HG03439 (cell line): Measurements from ENCODE around the gene CFAP299.
A peak's percentile ranks its signal among the peaks of the same experiment; 100 is the strongest.
"Not testable (repeated sequence)": the region's sequence is repeated elsewhere in the genome, so short reads cannot be mapped to it uniquely, and the experiment has no call there.

Source experiments
- ATAC-seq: cut with Tn5 transposase; IDR thresholded peaks from one replicate; pipeline ENCODE4 v1.9.1; 2021; ENCODE audit warnings: mild to moderate bottlenecking, moderate library complexity; ENCODE audit not compliant: unreplicated experiment

The CFAP299 gene

GRCh38 chr4:80335554-80336358, at the start of gene CFAP299:
CFAP299 (plus strand) TSS chr4:80335730.
- ATAC-seq: peak; percentile 98

GRCh38 chr4:80286451-80286850, 49.1 kb upstream of the CFAP299 start:
- ATAC-seq: no peak

- ATAC-seq: not testable (repeated sequence)
These were observed 44.9 kb upstream of the CFAP299 start for GRCh38 chr4:80290665-80291064.

GRCh38 chr4:80294206-80294605, 41.3 kb upstream of the CFAP299 start:
- no peak for ATAC-seq

GRCh38 chr4:80295336-80295735, 40.2 kb upstream of the CFAP299 start:
- no peak for ATAC-seq

- no peak for ATAC-seq
These were observed 39.7 kb upstream of the CFAP299 start for GRCh38 chr4:80295826-80296225.

- ATAC-seq: no peak
These were observed 33.6 kb upstream of the CFAP299 start for GRCh38 chr4:80301884-80302283.

GRCh38 chr4:80302616-80303223, 32.8 kb upstream of the CFAP299 start:
- ATAC-seq: no peak

GRCh38 chr4:80305466-80305865, 30.1 kb upstream of the CFAP299 start:
- ATAC-seq: no peak

GRCh38 chr4:80306260-80306659, 29.3 kb upstream of the CFAP299 start:
- no peak for ATAC-seq

- ATAC-seq: no peak
These were observed 28.3 kb upstream of the CFAP299 start for GRCh38 chr4:80307183-80307735.

GRCh38 chr4:80307774-80308465, 27.6 kb upstream of the CFAP299 start:
- ATAC-seq: no peak

GRCh38 chr4:80308466-80308822, 27.1 kb upstream of the CFAP299 start:
- no peak for ATAC-seq

GRCh38 chr4:80309294-80310004, 26.1 kb upstream of the CFAP299 start:
- ATAC-seq: no peak

- no peak for ATAC-seq
These were observed 24.4 kb upstream of the CFAP299 start for GRCh38 chr4:80311130-80311529.

- ATAC-seq: no peak
These were observed 23.4 kb upstream of the CFAP299 start for GRCh38 chr4:80312124-80312523.

GRCh38 chr4:80313627-80314026, 21.9 kb upstream of the CFAP299 start:
- no peak for ATAC-seq

- ATAC-seq: not testable (repeated sequence)
These were observed 19.7 kb upstream of the CFAP299 start for GRCh38 chr4:80315848-80316247.

- ATAC-seq: no peak
These were observed 14.2 kb upstream of the CFAP299 start for GRCh38 chr4:80321341-80321740.

- ATAC-seq: no peak
These were observed 13.8 kb upstream of the CFAP299 start for GRCh38 chr4:80321776-80322175.

- ATAC-seq: no peak
These were observed 12.8 kb upstream of the CFAP299 start for GRCh38 chr4:80322716-80323115.
